ENCODE measurements around the gene MS4A13. TPM values are rescaled to one million over a fixed set of nuclear protein-coding genes. Genes with fewer than 3 reads are reported as not detected.
A peak's percentile ranks its signal among the peaks of the same experiment; 100 is the strongest.

The MS4A13 gene, protein sequence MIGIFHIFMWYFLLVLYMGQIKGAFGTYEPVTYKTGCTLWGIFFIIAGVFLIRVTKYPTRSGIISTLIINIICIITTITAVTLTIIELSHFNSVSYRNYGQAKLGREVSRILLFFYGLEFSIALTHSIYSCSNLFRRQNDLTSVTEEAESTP
- not detected in 2 replicates for total RNA-seq (2014; rRNA removed; shearing (Covaris generic))
- not detected in 2 replicates for total RNA-seq (2022)
- Bru-seq, nascent RNA = percentile 11 among the genes with signal in this experiment
- percentile 8 among the genes with signal in this experiment for BruChase-seq, experiment 1, labeled RNA remaining after a 6-hour chase
- percentile 12 among the genes with signal in this experiment for BruChase-seq, experiment 2, labeled RNA remaining after a 2-hour chase
- long read RNA-seq = 0 reads

DNA sequence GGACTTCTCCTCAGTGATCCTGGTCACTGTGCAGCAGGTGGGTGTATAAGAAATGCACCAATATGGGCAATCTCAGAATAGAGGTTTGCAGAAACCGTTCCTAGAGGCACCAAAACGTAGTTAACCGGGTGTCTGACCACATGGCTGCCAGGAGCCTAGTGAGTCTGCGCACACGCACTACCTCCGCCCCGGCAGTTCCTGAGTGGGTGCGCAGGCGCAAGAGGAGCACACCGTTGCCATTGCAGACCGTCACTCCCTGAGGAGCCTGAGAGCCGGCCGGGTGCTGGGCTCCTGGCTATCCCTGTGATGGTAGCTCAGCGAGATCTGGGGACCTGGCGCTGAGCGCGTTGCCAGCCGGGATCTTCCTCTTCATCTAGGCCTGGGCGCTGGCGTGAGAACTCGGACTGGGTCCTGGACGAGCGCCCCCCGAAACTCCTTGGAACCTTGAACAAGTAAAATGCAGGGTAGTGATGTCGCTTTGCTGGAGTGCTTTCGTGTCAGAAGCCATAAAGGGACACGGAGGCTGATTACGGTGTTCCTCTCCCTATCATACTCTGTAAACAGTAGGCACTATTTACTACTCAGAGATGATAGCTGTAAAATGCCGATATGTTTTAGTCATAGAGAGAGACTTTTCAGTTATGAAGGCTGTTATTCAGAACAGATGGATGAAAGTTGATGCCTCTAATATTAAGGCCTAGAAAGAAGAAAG lies at the start of gene MS4A13:
Gene MS4A13 (plus strand): TSS at position 249 of the 712 bp plus-strand sequence. CDS start 2,692 bp downstream, outside the sequence.
- H3K36me3 ChIP-seq (ENCODE audit: insufficient read depth, low read length) = no peaks in the 10 kb centered on the region
- no peak within 1 kb of the TSS for H3K4me2 ChIP-seq (ENCODE audit: low read length)
- no peaks in the 10 kb centered on the region for H3K9me3 ChIP-seq (ENCODE audit: low read length)
- no peak within 1 kb of the TSS for H2AFZ ChIP-seq (ENCODE audit: low read length)
- H3K9me2 ChIP-seq (ENCODE audit: insufficient read depth, low read length) = no peaks in the 10 kb centered on the region
- intact Hi-C loops (cut with micrococcal nuclease; ENCODE audit: unreplicated experiment) = no loop called here
- CTCF ChIA-PET (ENCODE audit: unreplicated experiment) = no interaction called here
- no peaks in the 10 kb centered on the region for H3K79me2 ChIP-seq (ENCODE audit: insufficient read depth, low read depth, low read length)
- no peak for DNase-seq (ENCODE audit: low spot score)
- no peak within 1 kb of the TSS for H3K4me3 ChIP-seq (ENCODE audit: low read depth, low read length, poor library complexity, severe bottlenecking)
- no peak for TF ChIP-seq EZH2phosphoT487 (IDR thresholded peaks at IDR 0.05; ENCODE audit: borderline replicate concordance, low read depth, low read length)
- TF ChIP-seq, protein P1, sequence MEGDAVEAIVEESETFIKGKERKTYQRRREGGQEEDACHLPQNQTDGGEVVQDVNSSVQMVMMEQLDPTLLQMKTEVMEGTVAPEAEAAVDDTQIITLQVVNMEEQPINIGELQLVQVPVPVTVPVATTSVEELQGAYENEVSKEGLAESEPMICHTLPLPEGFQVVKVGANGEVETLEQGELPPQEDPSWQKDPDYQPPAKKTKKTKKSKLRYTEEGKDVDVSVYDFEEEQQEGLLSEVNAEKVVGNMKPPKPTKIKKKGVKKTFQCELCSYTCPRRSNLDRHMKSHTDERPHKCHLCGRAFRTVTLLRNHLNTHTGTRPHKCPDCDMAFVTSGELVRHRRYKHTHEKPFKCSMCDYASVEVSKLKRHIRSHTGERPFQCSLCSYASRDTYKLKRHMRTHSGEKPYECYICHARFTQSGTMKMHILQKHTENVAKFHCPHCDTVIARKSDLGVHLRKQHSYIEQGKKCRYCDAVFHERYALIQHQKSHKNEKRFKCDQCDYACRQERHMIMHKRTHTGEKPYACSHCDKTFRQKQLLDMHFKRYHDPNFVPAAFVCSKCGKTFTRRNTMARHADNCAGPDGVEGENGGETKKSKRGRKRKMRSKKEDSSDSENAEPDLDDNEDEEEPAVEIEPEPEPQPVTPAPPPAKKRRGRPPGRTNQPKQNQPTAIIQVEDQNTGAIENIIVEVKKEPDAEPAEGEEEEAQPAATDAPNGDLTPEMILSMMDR (conservative IDR thresholded peaks at IDR 0.05; ENCODE audit: low read length) = no peak
- no peaks in the 10 kb centered on the region for H4K20me1 ChIP-seq (ENCODE audit: insufficient read depth, low read length)
- H3K27ac ChIP-seq (ENCODE audit: low read depth, low read length, poor library complexity, severe bottlenecking) = no peak within 1 kb of the TSS
- H3K4me1 ChIP-seq (ENCODE audit: insufficient read depth, low read length, poor library complexity, severe bottlenecking) = peaks cover 11% of the 10 kb centered on the region
- BruUV-seq (replicated peaks) = no TSS peak
- POLR2A ChIA-PET = interaction anchor here (1.1 to 1.5 kb wide), 2 partner anchors 10 to 14 kb away, joined by 4 to 5 read pairs; no protein-coding TSS in a partner anchor

DNA sequence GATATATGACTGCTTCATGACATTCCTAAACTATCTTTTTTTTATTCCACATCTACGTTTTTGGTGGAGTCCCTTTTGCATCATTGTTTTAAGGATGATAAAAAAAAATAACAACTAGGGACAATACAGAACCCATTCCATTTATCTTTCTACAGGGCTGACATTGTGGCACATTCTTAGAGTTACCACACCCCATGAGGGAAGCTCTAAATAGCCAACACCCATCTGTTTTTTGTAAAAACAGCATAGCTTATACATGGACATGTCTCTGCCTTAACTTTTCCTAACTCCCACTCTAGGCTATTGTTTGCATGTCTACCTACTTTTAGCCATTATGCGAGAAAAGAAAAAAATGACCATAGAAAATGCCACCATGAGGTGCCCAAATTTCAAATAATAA lies 46.4 kb upstream of the MS4A13 start:
- H3K4me2 ChIP-seq (ENCODE audit: low read length) = no peak overlapping the region
- H3K79me2 ChIP-seq (ENCODE audit: insufficient read depth, low read depth, low read length) = peaks cover 24% of the 10 kb centered on the region
- peak overlapping the region; percentile 21 for H3K27ac ChIP-seq (ENCODE audit: low read depth, low read length, poor library complexity, severe bottlenecking)
- no peak overlapping the region for H2AFZ ChIP-seq (ENCODE audit: low read length)
- H3K4me1 ChIP-seq (ENCODE audit: insufficient read depth, low read length, poor library complexity, severe bottlenecking) = peaks cover 9% of the 10 kb centered on the region
- POLR2A ChIA-PET = interaction anchor here (0.8 to 1.1 kb wide), 5 partner anchors 8 to 13 kb away, joined by 3 to 5 read pairs (median 3); partner anchors contain the start of gene MS4A1
- H3K4me3 ChIP-seq (ENCODE audit: low read depth, low read length, poor library complexity, severe bottlenecking) = no peak overlapping the region
- no peak for DNase-seq (ENCODE audit: low spot score)
- CTCF ChIA-PET (ENCODE audit: unreplicated experiment) = interaction anchor here (2.0 kb wide), 1 partner anchor 105 kb away, joined by 4 read pairs; no protein-coding TSS in a partner anchor
- no TSS peak for BruUV-seq (replicated peaks)
- TF ChIP-seq EZH2phosphoT487 (IDR thresholded peaks at IDR 0.05; ENCODE audit: borderline replicate concordance, low read depth, low read length) = no peak
- TF ChIP-seq, protein P1 (conservative IDR thresholded peaks at IDR 0.05; ENCODE audit: low read length) = no peak
- H3K9me2 ChIP-seq (ENCODE audit: insufficient read depth, low read length) = no peaks in the 10 kb centered on the region
- no peaks in the 10 kb centered on the region for H4K20me1 ChIP-seq (ENCODE audit: insufficient read depth, low read length)
- H3K36me3 ChIP-seq (ENCODE audit: insufficient read depth, low read length) = peaks cover 85% of the 10 kb centered on the region
- intact Hi-C loops (cut with micrococcal nuclease; ENCODE audit: unreplicated experiment) = no loop called here
- no peaks in the 10 kb centered on the region for H3K9me3 ChIP-seq (ENCODE audit: low read length)

All from OCI-LY7 (cell line).